Tibial nerve (tissue), 4 donors: ENCODE results near the gene DEGS2.

Source experiments
- EP300 ChIP-seq, 2 donors: sonication (generic); formaldehyde crosslinking; IDR thresholded peaks; one replicate each; pipeline ENCODE4 v1.6.1; 2017; ENCODE audit warnings: antibody characterized with exemption in 2 of 2, mild to moderate bottlenecking in 1 of 2
- TF ChIP-seq, protein P1 (sequence below), 5 experiments: fragments of 200-600 bp in 3 of 5; fragments of 450-650 bp in 2 of 5; sonication (generic) in 3 of 5; IDR thresholded peaks; one replicate each; pipeline ENCODE4 v1.5.1; 2016 to 2019; ENCODE audit warnings: antibody characterized with exemption in 5 of 5, mild to moderate bottlenecking in 3 of 5, moderate library complexity in 2 of 5

DNA sequence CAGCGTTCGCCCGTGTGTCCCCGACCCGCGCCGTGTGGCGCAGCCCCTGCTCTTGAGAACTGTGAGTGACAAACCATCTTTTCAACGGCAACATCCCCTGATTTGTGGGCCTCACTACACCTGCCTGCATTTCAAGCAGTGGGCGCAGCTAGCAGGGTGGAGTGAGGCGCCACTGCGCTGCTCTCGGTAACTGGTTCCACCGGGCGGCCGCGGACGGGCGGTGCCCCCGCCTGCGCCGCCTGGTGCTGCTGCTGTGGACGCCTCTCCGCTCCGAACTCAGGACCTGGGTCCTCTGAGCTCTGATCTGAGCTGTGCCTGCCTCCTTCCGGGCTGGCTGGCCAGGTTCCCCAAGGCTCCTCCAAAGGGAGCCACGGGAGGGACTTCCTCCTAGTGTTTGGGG is 5.9 kb upstream of the DEGS2 start:
- TF ChIP-seq EP300 (IDR thresholded peaks at IDR 0.05): no peak
- TF ChIP-seq, protein P1, sequence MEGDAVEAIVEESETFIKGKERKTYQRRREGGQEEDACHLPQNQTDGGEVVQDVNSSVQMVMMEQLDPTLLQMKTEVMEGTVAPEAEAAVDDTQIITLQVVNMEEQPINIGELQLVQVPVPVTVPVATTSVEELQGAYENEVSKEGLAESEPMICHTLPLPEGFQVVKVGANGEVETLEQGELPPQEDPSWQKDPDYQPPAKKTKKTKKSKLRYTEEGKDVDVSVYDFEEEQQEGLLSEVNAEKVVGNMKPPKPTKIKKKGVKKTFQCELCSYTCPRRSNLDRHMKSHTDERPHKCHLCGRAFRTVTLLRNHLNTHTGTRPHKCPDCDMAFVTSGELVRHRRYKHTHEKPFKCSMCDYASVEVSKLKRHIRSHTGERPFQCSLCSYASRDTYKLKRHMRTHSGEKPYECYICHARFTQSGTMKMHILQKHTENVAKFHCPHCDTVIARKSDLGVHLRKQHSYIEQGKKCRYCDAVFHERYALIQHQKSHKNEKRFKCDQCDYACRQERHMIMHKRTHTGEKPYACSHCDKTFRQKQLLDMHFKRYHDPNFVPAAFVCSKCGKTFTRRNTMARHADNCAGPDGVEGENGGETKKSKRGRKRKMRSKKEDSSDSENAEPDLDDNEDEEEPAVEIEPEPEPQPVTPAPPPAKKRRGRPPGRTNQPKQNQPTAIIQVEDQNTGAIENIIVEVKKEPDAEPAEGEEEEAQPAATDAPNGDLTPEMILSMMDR (IDR thresholded peaks at IDR 0.05): no peak
